GM19328 (cell line): ENCODE results near the gene MTTP.

Experiments used
- ATAC-seq: cut with Tn5 transposase; IDR thresholded peaks from one replicate; pipeline ENCODE4 v1.9.1; 2021; ENCODE audit warnings: mild to moderate bottlenecking, moderate library complexity; ENCODE audit not compliant: unreplicated experiment

The MTTP gene

DNA sequence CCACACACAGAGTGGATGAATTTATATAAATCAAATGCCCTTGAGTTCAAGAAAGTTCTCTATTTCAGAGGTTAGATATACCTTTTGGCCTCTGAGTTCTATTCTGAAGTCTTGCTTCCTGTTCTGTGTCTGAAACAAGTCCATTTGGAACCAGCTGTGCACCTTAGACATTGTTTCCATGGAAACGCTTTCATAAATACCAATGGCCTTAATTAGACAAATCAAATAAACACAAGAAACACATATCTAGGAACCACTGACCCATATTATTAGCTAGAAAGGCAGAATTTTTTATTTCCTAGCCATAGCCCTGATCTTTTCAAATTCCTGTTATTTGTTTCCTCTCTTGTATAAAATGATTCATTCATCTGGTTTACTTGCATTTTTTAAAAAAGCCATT, 91.4 kb downstream of the MTTP start:
- no peak for ATAC-seq

GRCh38 chr4:99668472-99668871, 93.8 kb downstream of the MTTP start:
- ATAC-seq, result no peak

DNA sequence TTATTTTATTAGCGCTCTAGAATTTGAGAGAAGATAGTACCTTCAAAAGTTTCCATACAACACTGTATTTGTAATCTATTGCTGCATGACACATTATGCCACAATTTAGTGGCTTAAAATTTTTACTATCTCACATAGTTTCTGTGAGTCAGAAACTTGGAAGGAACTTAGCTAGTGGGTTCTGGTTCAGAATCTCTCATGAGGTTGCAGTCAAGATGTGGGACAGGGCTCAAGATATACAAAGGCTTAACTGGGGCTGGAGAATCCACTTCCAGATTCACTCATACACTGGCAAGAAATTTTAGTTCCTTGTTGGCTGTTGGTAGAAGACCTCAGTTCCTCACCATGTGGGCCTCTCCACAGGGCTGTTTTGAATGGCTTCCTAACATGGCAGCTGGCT, 94.5 kb downstream of the MTTP start:
- no peak for ATAC-seq

DNA sequence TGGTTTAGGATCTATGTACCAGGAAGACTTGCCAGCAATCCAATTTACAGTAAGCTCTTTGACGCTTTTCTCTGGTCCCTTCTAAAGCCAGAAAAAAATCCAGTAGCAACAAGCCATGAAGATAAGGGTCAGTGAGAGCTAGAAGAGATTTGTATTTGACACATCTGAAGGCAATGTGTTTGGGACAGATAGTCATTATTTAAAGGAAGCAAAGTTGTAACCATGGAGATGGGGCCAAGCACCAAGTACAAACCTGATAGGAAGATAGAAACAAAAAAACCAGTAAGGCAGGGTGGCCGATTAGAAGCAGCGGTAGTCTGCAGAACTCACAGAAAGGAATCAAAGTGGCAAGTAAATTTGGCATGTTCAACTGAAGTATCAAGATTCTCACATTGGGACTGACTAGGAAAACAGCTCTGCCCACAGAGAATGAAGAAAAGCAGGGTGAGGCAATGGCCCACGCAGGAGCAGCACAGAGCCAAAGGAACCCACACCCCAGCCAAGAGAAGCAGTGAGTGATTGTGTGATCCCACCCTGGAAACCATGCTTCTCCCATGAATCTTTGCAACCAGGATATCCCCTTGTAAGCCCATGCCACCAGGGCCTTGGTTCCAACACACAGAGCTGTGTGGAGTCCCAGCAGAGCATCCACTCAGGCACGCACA, 95.9 kb downstream of the MTTP start:
- no peak for ATAC-seq
